H9 (cell line): ENCODE data around the gene STXBP6. TPM values are rescaled to one million over a fixed set of nuclear protein-coding genes. Genes with fewer than 3 reads are reported as not detected.

Source experiments
- DNase-seq: peaks from one replicate; pipeline ENCODE4 v3.0.0-alpha.2; 2017
- H2AFZ ChIP-seq: one replicate; pipeline ENCODE4 v1.6.1; 2013; ENCODE audit warnings: mild to moderate bottlenecking, low read length, control low read depth, moderate library complexity
- H2AK5ac ChIP-seq: 2 replicates; pipeline ENCODE4 v1.6.1; 2013; ENCODE audit warnings: low read length, control low read depth, mixed read lengths; ENCODE audit not compliant: insufficient read length
- H2BK120ac ChIP-seq: one replicate; pipeline ENCODE4 v1.6.1; 2013; ENCODE audit warnings: low read depth, mild to moderate bottlenecking, low read length, control low read depth, inconsistent platforms; ENCODE audit not compliant: poor library complexity, severe bottlenecking
- H2BK12ac ChIP-seq: 2 replicates; pipeline ENCODE4 v1.6.1; 2013; ENCODE audit warnings: low read length, control low read depth, mixed read lengths, low read depth; ENCODE audit not compliant: insufficient read length
- H2BK15ac ChIP-seq: 2 replicates; pipeline ENCODE4 v1.6.1; 2013; ENCODE audit warnings: low read depth, low read length, control low read depth
- H2BK20ac ChIP-seq: one replicate; pipeline ENCODE4 v1.6.1; 2013; ENCODE audit warnings: low read depth, mild to moderate bottlenecking, low read length, control low read depth, inconsistent platforms; ENCODE audit not compliant: poor library complexity, severe bottlenecking
- H2BK5ac ChIP-seq: 2 replicates; pipeline ENCODE4 v1.6.1; 2013; ENCODE audit warnings: low read length, control low read depth, mixed read lengths; ENCODE audit not compliant: insufficient read length
- H3K14ac ChIP-seq: 2 replicates; pipeline ENCODE4 v1.6.1; 2013; ENCODE audit warnings: low read length, control low read depth; ENCODE audit not compliant: insufficient read depth
- H3K18ac ChIP-seq: 2 replicates; pipeline ENCODE4 v1.6.1; 2013; ENCODE audit warnings: low read depth, mild to moderate bottlenecking, mixed read lengths, low read length, control low read depth; ENCODE audit not compliant: insufficient read length
- H3K23ac ChIP-seq: 2 replicates; pipeline ENCODE4 v1.6.1; 2013; ENCODE audit warnings: low read length, control low read depth, mixed read lengths, low read depth; ENCODE audit not compliant: insufficient read length
- H3K23me2 ChIP-seq: 2 replicates; pipeline ENCODE4 v1.6.1; 2013; ENCODE audit warnings: low read depth, mild to moderate bottlenecking, mixed read lengths, low read length, control low read depth; ENCODE audit not compliant: insufficient read length, poor library complexity, severe bottlenecking
- H3K27ac ChIP-seq: 2 replicates; pipeline ENCODE4 v1.5.1; 2013; ENCODE audit warnings: low read length, control low read depth, mixed read lengths, low read depth; ENCODE audit not compliant: insufficient read length
- H3K27me3 ChIP-seq: 2 replicates; pipeline ENCODE4 v1.6.1; 2013; ENCODE audit warnings: low read length, control low read depth, inconsistent platforms; ENCODE audit not compliant: insufficient read depth
- H3K4ac ChIP-seq: 2 replicates; pipeline ENCODE4 v1.6.1; 2013; ENCODE audit warnings: low read depth, mild to moderate bottlenecking, control low read depth, inconsistent platforms, low read length, moderate library complexity
- H3K4me1 ChIP-seq: 2 replicates; pipeline ENCODE4 v1.6.1; 2013; ENCODE audit warnings: low read length, control low read depth, inconsistent platforms; ENCODE audit not compliant: insufficient read depth
- H3K4me2 ChIP-seq: 2 replicates; pipeline ENCODE4 v1.6.1; 2013; ENCODE audit warnings: low read length, control low read depth, mixed read lengths; ENCODE audit not compliant: insufficient read length, insufficient read depth
- H3K56ac ChIP-seq: 2 replicates; pipeline ENCODE4 v1.6.1; 2013; ENCODE audit warnings: low read depth, mild to moderate bottlenecking, mixed read lengths, low read length, control low read depth; ENCODE audit not compliant: insufficient read length
- H3K79me1 ChIP-seq: 2 replicates; pipeline ENCODE4 v1.6.1; 2013; ENCODE audit warnings: low read depth, mild to moderate bottlenecking, moderate library complexity, low read length, control low read depth, inconsistent platforms; ENCODE audit not compliant: insufficient read depth, poor library complexity, severe bottlenecking
- H3K79me2 ChIP-seq: 2 replicates; pipeline ENCODE4 v1.6.1; 2013; ENCODE audit warnings: low read length, control low read depth, inconsistent platforms; ENCODE audit not compliant: insufficient read depth
- H3K9ac ChIP-seq: 2 replicates; pipeline ENCODE4 v1.6.1; 2013; ENCODE audit warnings: low read length, control low read depth, mixed read lengths; ENCODE audit not compliant: insufficient read length; ENCODE audit errors: extremely low read depth
- H3K9me3 ChIP-seq: one replicate; pipeline ENCODE4 v1.6.1; 2013; ENCODE audit warnings: low read depth, low read length, inconsistent platforms; ENCODE audit not compliant: control insufficient read depth
- H3T11ph ChIP-seq: one replicate; pipeline ENCODE4 v1.6.1; 2013; ENCODE audit warnings: mild to moderate bottlenecking, low read length, control low read depth, inconsistent platforms
- H4K20me1 ChIP-seq: one replicate; pipeline ENCODE4 v1.6.1; 2013; ENCODE audit not compliant: control insufficient read depth, insufficient read length, insufficient read depth
- H4K5ac ChIP-seq: 2 replicates; pipeline ENCODE4 v1.6.1; 2013; ENCODE audit warnings: low read depth, mild to moderate bottlenecking, mixed read lengths, low read length, control low read depth; ENCODE audit not compliant: insufficient read length
- H4K8ac ChIP-seq: replicated peaks from 2 replicates; pipeline ENCODE4 v1.6.1; 2013; ENCODE audit warnings: low read length, control low read depth, mixed read lengths, low read depth; ENCODE audit not compliant: insufficient read length
- H4K91ac ChIP-seq: 2 replicates; pipeline ENCODE4 v1.6.1; 2013; ENCODE audit warnings: low read depth, mild to moderate bottlenecking, moderate library complexity, mixed read lengths, low read length, control low read depth; ENCODE audit not compliant: insufficient read length
- H3K27ac Mint-ChIP-seq, 3 experiments: 2 replicates in 2 of 3; 3 replicates in 1 of 3; pipeline ENCODE4 v1.8.0; 2020 to 2021; ENCODE audit warnings: mixed read lengths in 3 of 3, mild to moderate bottlenecking in 1 of 3, moderate library complexity in 1 of 3
- H3K27me3 Mint-ChIP-seq: 2 replicates; pipeline ENCODE4 v1.8.0; 2021; ENCODE audit warnings: low read depth, mild to moderate bottlenecking, moderate library complexity, mixed read lengths
- H3K36me3 Mint-ChIP-seq, 3 experiments: 2 replicates in 2 of 3; 3 replicates in 1 of 3; pipeline ENCODE4 v1.8.0; 2020 to 2021; ENCODE audit warnings: low read depth in 3 of 3, mixed read lengths in 3 of 3; ENCODE audit not compliant: insufficient read depth in 1 of 3
- H3K4me1 Mint-ChIP-seq, 2 experiments: 2 replicates each; pipeline ENCODE4 v1.8.0; 2020; ENCODE audit warnings: mixed read lengths in 2 of 2
- H3K4me3 Mint-ChIP-seq, 2 experiments: 2 replicates in 1 of 2; 3 replicates in 1 of 2; pipeline ENCODE4 v1.8.0; 2020 to 2021; ENCODE audit warnings: mild to moderate bottlenecking in 2 of 2, mixed read lengths in 2 of 2, moderate library complexity in 1 of 2
- H3K9me3 Mint-ChIP-seq, 2 experiments: 2 replicates in 1 of 2; 3 replicates in 1 of 2; pipeline ENCODE4 v1.8.0; 2020; ENCODE audit warnings: mild to moderate bottlenecking in 2 of 2, mixed read lengths in 2 of 2, moderate library complexity in 1 of 2
- WGBS: extraction: QIAGEN DNeasy Blood & Tissue Kit; methylation state at CpG from one replicate; pipeline ENCODE4 v1.1.7; 2013; ENCODE audit warnings: missing lambda C conversion rate, low lambda C conversion rate, mixed read lengths; ENCODE audit not compliant: insufficient read length; ENCODE audit errors: extremely low coverage; 5-methylcytosine and 5-hydroxymethylcytosine counted together
- total RNA-seq: library from RNA; stranded (reverse); gene quantifications from 2 replicates; pipeline ENCODE4 v1.2.1, GENCODE V29; 2021
- TF ChIP-seq, protein P1 (sequence below): fragments of 200-600 bp; sonication (generic); conservative IDR thresholded peaks from 3 replicates; pipeline ENCODE4 v1.8.0; 2021; ENCODE audit warnings: antibody characterized with exemption, mild to moderate bottlenecking

STXBP6 gene
- total RNA-seq, 1 experiment from 2014 or later = 3.6 TPM

DNA sequence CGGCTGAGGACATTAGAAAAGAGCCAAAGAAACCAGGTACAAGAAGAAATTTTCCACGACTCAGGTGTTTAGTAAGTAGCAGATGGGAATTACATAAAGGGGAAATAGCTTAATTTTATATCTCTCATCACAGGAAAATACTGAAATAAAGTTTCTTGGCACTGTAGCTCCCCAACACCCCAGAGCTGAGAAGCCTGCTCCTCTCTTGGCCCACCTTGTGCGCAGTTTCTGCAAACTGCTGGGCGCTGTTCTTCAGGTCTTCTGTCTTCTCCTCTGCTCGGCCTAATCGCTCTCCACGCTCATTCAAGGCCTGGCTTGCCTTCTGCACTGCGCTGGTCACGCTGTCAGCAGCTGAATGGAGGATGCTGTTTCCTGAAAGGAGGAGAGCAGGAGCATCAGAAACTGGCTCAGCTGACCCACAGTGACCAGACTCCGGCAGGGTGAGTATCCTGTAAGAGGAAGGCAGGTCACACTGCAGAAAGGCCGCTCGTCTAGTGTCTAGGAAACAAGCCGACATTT is 231.1 kb downstream of the STXBP6 start:
- no peaks in the 10 kb centered on the region for H3K9me3 Mint-ChIP-seq
- no peak overlapping the region for H2AFZ ChIP-seq
- no peak overlapping the region for H3K9ac ChIP-seq
- no peak overlapping the region for H2BK15ac ChIP-seq
- H2BK20ac ChIP-seq = no peak overlapping the region
- H3T11ph ChIP-seq = no peak overlapping the region
- no peak overlapping the region for H3K27ac Mint-ChIP-seq
- no CpG with 5 or more reads among the region's 13 CpGs for WGBS
- no peak overlapping the region for H3K4me3 Mint-ChIP-seq
- no peaks in the 10 kb centered on the region for H3K4me1 Mint-ChIP-seq
- H3K36me3 Mint-ChIP-seq = no peaks in the 10 kb centered on the region
- no peak overlapping the region for H3K4ac ChIP-seq
- H3K27me3 ChIP-seq = no peaks in the 10 kb centered on the region
- H3K56ac ChIP-seq = no peak overlapping the region
- H3K14ac ChIP-seq = no peak overlapping the region
- no peaks in the 10 kb centered on the region for H3K9me3 ChIP-seq
- no peak overlapping the region for H2BK12ac ChIP-seq
- no peak for DNase-seq
- no peak overlapping the region for H2BK5ac ChIP-seq
- no peak overlapping the region for H3K23ac ChIP-seq
- TF ChIP-seq, protein P1, sequence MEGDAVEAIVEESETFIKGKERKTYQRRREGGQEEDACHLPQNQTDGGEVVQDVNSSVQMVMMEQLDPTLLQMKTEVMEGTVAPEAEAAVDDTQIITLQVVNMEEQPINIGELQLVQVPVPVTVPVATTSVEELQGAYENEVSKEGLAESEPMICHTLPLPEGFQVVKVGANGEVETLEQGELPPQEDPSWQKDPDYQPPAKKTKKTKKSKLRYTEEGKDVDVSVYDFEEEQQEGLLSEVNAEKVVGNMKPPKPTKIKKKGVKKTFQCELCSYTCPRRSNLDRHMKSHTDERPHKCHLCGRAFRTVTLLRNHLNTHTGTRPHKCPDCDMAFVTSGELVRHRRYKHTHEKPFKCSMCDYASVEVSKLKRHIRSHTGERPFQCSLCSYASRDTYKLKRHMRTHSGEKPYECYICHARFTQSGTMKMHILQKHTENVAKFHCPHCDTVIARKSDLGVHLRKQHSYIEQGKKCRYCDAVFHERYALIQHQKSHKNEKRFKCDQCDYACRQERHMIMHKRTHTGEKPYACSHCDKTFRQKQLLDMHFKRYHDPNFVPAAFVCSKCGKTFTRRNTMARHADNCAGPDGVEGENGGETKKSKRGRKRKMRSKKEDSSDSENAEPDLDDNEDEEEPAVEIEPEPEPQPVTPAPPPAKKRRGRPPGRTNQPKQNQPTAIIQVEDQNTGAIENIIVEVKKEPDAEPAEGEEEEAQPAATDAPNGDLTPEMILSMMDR = no peak
- no peaks in the 10 kb centered on the region for H3K27me3 Mint-ChIP-seq
- no peak overlapping the region for H3K27ac ChIP-seq
- H4K8ac ChIP-seq = no peak overlapping the region
- no peak overlapping the region for H2BK120ac ChIP-seq
- no peak overlapping the region for H2AK5ac ChIP-seq
- H4K5ac ChIP-seq = no peak overlapping the region
- no peaks in the 10 kb centered on the region for H4K20me1 ChIP-seq
- no peak overlapping the region for H3K18ac ChIP-seq
- no peaks in the 10 kb centered on the region for H3K23me2 ChIP-seq
- no peaks in the 10 kb centered on the region for H3K79me2 ChIP-seq
- no peaks in the 10 kb centered on the region for H3K4me1 ChIP-seq
- H4K91ac ChIP-seq = no peak overlapping the region
- H3K79me1 ChIP-seq = no peaks in the 10 kb centered on the region
- H3K4me2 ChIP-seq = no peak overlapping the region
